Ascending aorta (tissue), 2 donors: ENCODE data around the gene HIBCH. TPM values are rescaled to one million over a fixed set of nuclear protein-coding genes. Genes with fewer than 3 reads are reported as not detected.

Source experiments
- DNase-seq, 2 donors: peaks; one replicate each; pipeline ENCODE4 v3.0.0-alpha.2; 2019; ENCODE audit warnings: low spot score in 2 of 2
- H3K27ac ChIP-seq, 2 donors: fragments of 200-600 bp; sonication (generic); one replicate each; pipeline ENCODE4 v1.5.1; 2016 to 2017; ENCODE audit warnings: mild to moderate bottlenecking in 1 of 2
- H3K27me3 ChIP-seq: fragments of 200-600 bp; sonication (generic); one replicate; pipeline ENCODE4 v1.5.1; 2017
- H3K36me3 ChIP-seq, 2 donors: fragments of 200-600 bp; sonication (generic); one replicate each; pipeline ENCODE4 v1.5.1; 2016
- H3K4me1 ChIP-seq, 2 donors: fragments of 200-600 bp; sonication (generic); one replicate each; pipeline ENCODE4 v1.5.1; 2016 to 2017; ENCODE audit warnings: mild to moderate bottlenecking in 1 of 2
- H3K4me3 ChIP-seq, 2 donors: fragments of 200-600 bp; sonication (generic); one replicate each; pipeline ENCODE4 v1.5.1; 2016 to 2017; ENCODE audit warnings: mild to moderate bottlenecking in 1 of 2
- H3K9me3 ChIP-seq, 2 donors: fragments of 200-600 bp; sonication (generic); one replicate each; pipeline ENCODE4 v1.5.1; 2016
- CTCF ChIP-seq, 3 experiments: fragments of 200-600 bp in 2 of 3; fragments of 450-650 bp in 1 of 3; sonication (generic) in 2 of 3; IDR thresholded peaks; one replicate each; pipeline ENCODE4 v1.5.1; 2016 to 2019; ENCODE audit warnings: antibody characterized with exemption in 3 of 3, mild to moderate bottlenecking in 1 of 3, moderate library complexity in 1 of 3
- intact Hi-C: fragments of 100-400 bp; cut with DNase I; formaldehyde crosslinking; loops from one replicate; pipeline ENCODE4 v1.15.1; 2023
- total RNA-seq: library from RNA; depleted of rRNA; stranded (reverse); fragments of >200 nt; gene quantifications from one replicate; pipeline ENCODE4 v1.1.0, GENCODE V29; 2016

HIBCH gene
- total RNA-seq, 1 donor from 2014 or later, result 3.7 TPM

- peaks cover 0 to 3% of the 10 kb centered on the region in 2 donors for H3K4me1 ChIP-seq
- no peak for DNase-seq
- intact Hi-C loops, result no loop called here
- H3K9me3 ChIP-seq, result no peaks in the 10 kb centered on the region
- TF ChIP-seq CTCF (IDR thresholded peaks at IDR 0.05), result no peak
- H3K27me3 ChIP-seq, result no peaks in the 10 kb centered on the region
- H3K36me3 ChIP-seq, result no peaks in the 10 kb centered on the region
- H3K27ac ChIP-seq, result no peak overlapping the region
- no peak overlapping the region for H3K4me3 ChIP-seq
These were observed 142.2 kb downstream of the HIBCH start for GRCh38 chr2:190177249-190178040.

- H3K9me3 ChIP-seq, result no peaks in the 10 kb centered on the region
- H3K27me3 ChIP-seq, result no peaks in the 10 kb centered on the region
- no peak for TF ChIP-seq CTCF (IDR thresholded peaks at IDR 0.05)
- intact Hi-C loops, result no loop called here
- no peak for DNase-seq
- H3K4me3 ChIP-seq, result no peak overlapping the region
- no peaks in the 10 kb centered on the region for H3K36me3 ChIP-seq
- H3K27ac ChIP-seq, result no peak overlapping the region
- no peaks in the 10 kb centered on the region for H3K4me1 ChIP-seq
These were observed 146.2 kb downstream of the HIBCH start for GRCh38 chr2:190173392-190173791.

GRCh38 chr2:190170673-190171072 is 149.0 kb downstream of the HIBCH start:
- no peaks in the 10 kb centered on the region for H3K36me3 ChIP-seq
- DNase-seq, result no peak
- H3K27me3 ChIP-seq, result no peaks in the 10 kb centered on the region
- no peak overlapping the region for H3K4me3 ChIP-seq
- H3K27ac ChIP-seq, result no peak overlapping the region
- intact Hi-C loops, result no loop called here
- no peak for TF ChIP-seq CTCF (IDR thresholded peaks at IDR 0.05)
- H3K4me1 ChIP-seq, result no peaks in the 10 kb centered on the region
- no peaks in the 10 kb centered on the region for H3K9me3 ChIP-seq

GRCh38 chr2:190169221-190170072 is 150.2 kb downstream of the HIBCH start:
- H3K36me3 ChIP-seq, result no peaks in the 10 kb centered on the region
- no peak for DNase-seq
- no peaks in the 10 kb centered on the region for H3K9me3 ChIP-seq
- no peaks in the 10 kb centered on the region for H3K27me3 ChIP-seq
- H3K4me3 ChIP-seq, result no peak overlapping the region
- intact Hi-C loops, result no loop called here
- H3K27ac ChIP-seq, result no peak overlapping the region
- TF ChIP-seq CTCF (IDR thresholded peaks at IDR 0.05), result no peak
- H3K4me1 ChIP-seq, result no peaks in the 10 kb centered on the region

- no peaks in the 10 kb centered on the region for H3K9me3 ChIP-seq
- intact Hi-C loops, result no loop called here
These were observed 151.9 kb downstream of the HIBCH start for GRCh38 chr2:190167702-190168101.

More at GRCh38 chr2:190167702-190168101, 151.9 kb downstream of the HIBCH start:
- H3K27ac ChIP-seq, result no peak overlapping the region
- no peak overlapping the region for H3K4me3 ChIP-seq
- no peak for DNase-seq
- H3K36me3 ChIP-seq, result no peaks in the 10 kb centered on the region
- no peaks in the 10 kb centered on the region for H3K27me3 ChIP-seq
- TF ChIP-seq CTCF (IDR thresholded peaks at IDR 0.05), result no peak
- no peaks in the 10 kb centered on the region for H3K4me1 ChIP-seq
